Spinal cord (tissue), 10 donors: ENCODE measurements around the gene TMEM171. TPM values are rescaled to one million over a fixed set of nuclear protein-coding genes. Genes with fewer than 3 reads are reported as not detected.
A peak's percentile ranks its signal among the peaks of the same experiment; 100 is the strongest.

Experiments used
- DNase-seq, 6 donors: peaks; one replicate each; pipeline versions ENCODE4 v3.0.0 to v3.0.0-alpha.2; 2013 to 2015; ENCODE audit warnings: low spot score in 6 of 6, low read depth in 4 of 6
- H3K27ac ChIP-seq: one replicate; pipeline ENCODE4 v1.5.1; 2013; ENCODE audit warnings: low read depth, low read length, control low read depth
- H3K27me3 ChIP-seq: one replicate; pipeline ENCODE4 v1.6.1; 2013; ENCODE audit warnings: low read length; ENCODE audit not compliant: control insufficient read depth, insufficient read depth
- H3K36me3 ChIP-seq: one replicate; pipeline ENCODE4 v1.6.1; 2013; ENCODE audit warnings: low read length; ENCODE audit not compliant: control insufficient read depth, insufficient read depth
- H3K4me1 ChIP-seq: one replicate; pipeline ENCODE4 v1.6.1; 2013; ENCODE audit warnings: low read length; ENCODE audit not compliant: control insufficient read depth, insufficient read depth
- H3K4me3 ChIP-seq: one replicate; pipeline ENCODE4 v1.5.1; 2013; ENCODE audit warnings: low read depth, low read length, control low read depth
- H3K9me3 ChIP-seq: one replicate; pipeline ENCODE4 v1.6.1; 2013; ENCODE audit warnings: low read length; ENCODE audit not compliant: control insufficient read depth, insufficient read depth
- WGBS: methylation state at CpG from one replicate; pipeline ENCODE4 v1.1.5; 2013; ENCODE audit warnings: missing lambda C conversion rate; ENCODE audit not compliant: insufficient coverage; 5-methylcytosine and 5-hydroxymethylcytosine counted together
- polyA plus RNA-seq, 2 donors: library from polyadenylated mRNA; unstranded; fragments of 120-200 nt; gene quantifications; one replicate each; pipeline ENCODE4 v1.2.1, GENCODE V29; 2013; ENCODE audit not compliant: insufficient read length in 2 of 2
- total RNA-seq, 2 donors: library from RNA; depleted of rRNA in 1 of 2; stranded (reverse); fragments of 120-200 nt in 1 of 2; fragments of >200 nt in 1 of 2; gene quantifications; one replicate each; pipeline versions ENCODE4 v1.2.3 to v1.2.4, GENCODE V29; 2013 to 2014
- donor health status: healthy.

TMEM171 gene
- total and polyA plus RNA-seq, 4 donors = 0.20 to 1.4 (median 0.83) TPM

GRCh38 chr5:73143716-73144115, 23.3 kb downstream of the TMEM171 start:
- DNase-seq = no peak
- no peaks in the 10 kb centered on the region for H3K4me1 ChIP-seq
- no peak overlapping the region for H3K4me3 ChIP-seq
- no peak overlapping the region for H3K27ac ChIP-seq
- WGBS = 92% methylated on average over 4 of the region's 6 CpGs
- H3K27me3 ChIP-seq = no peaks in the 10 kb centered on the region
- H3K9me3 ChIP-seq = no peaks in the 10 kb centered on the region
- H3K36me3 ChIP-seq = no peaks in the 10 kb centered on the region

GRCh38 chr5:73149540-73149939, 29.2 kb downstream of the TMEM171 start:
- Histone ChIP-seq H3K4me3 (no peak overlapping the region), H3K9me3 (no peaks in the 10 kb centered on the region), H3K4me1 (no peaks in the 10 kb centered on the region), H3K27me3 (no peaks in the 10 kb centered on the region), H3K27ac (no peak overlapping the region), H3K36me3 (no peaks in the 10 kb centered on the region)
- WGBS = no CpG with 5 or more reads among the region's 3 CpGs
- DNase-seq = no peak

GRCh38 chr5:73150876-73151275, 30.5 kb downstream of the TMEM171 start:
- Histone ChIP-seq H3K4me3 (no peak overlapping the region), H3K36me3 (no peaks in the 10 kb centered on the region), H3K27ac (no peak overlapping the region), H3K4me1 (peaks cover 4% of the 10 kb centered on the region), H3K9me3 (no peaks in the 10 kb centered on the region), H3K27me3 (no peaks in the 10 kb centered on the region)
- DNase-seq = no peak
- 74% methylated on average over 5 of the region's 7 CpGs for WGBS

GRCh38 chr5:73151766-73152410, 31.5 kb downstream of the TMEM171 start:
- no peak overlapping the region for H3K4me3 ChIP-seq
- H3K27ac ChIP-seq = no peak overlapping the region
- 63% methylated on average over 2 of the region's 5 CpGs for WGBS
- no peaks in the 10 kb centered on the region for H3K9me3 ChIP-seq
- DNase-seq = peak in 2 of 6 donors; percentile 5 to 85
- peaks cover 4% of the 10 kb centered on the region for H3K4me1 ChIP-seq
- H3K27me3 ChIP-seq = no peaks in the 10 kb centered on the region
- H3K36me3 ChIP-seq = no peaks in the 10 kb centered on the region

GRCh38 chr5:73152411-73153388, 32.3 kb downstream of the TMEM171 start:
- H3K27ac ChIP-seq = no peak overlapping the region
- WGBS = 85% methylated on average over 9 of the region's 14 CpGs

GRCh38 chr5:73153513-73153912, 33.1 kb downstream of the TMEM171 start:
- 81% methylated on average over 6 of the region's 7 CpGs for WGBS
- Histone ChIP-seq H3K27me3 (no peaks in the 10 kb centered on the region), H3K4me3 (no peak overlapping the region), H3K36me3 (no peaks in the 10 kb centered on the region), H3K4me1 (peaks cover 4% of the 10 kb centered on the region), H3K27ac (no peak overlapping the region), H3K9me3 (no peaks in the 10 kb centered on the region)
- DNase-seq = no peak

More at GRCh38 chr5:73152411-73153388, 32.3 kb downstream of the TMEM171 start:
- Histone ChIP-seq H3K4me1 (peaks cover 4% of the 10 kb centered on the region), H3K4me3 (no peak overlapping the region), H3K36me3 (no peaks in the 10 kb centered on the region), H3K27me3 (no peaks in the 10 kb centered on the region), H3K9me3 (no peaks in the 10 kb centered on the region)
- no peak for DNase-seq

GRCh38 chr5:73154208-73155006, 34.0 kb downstream of the TMEM171 start:
- no peak for DNase-seq
- WGBS = no CpG with 5 or more reads among the region's 5 CpGs

GRCh38 chr5:73155271-73156222, 35.2 kb downstream of the TMEM171 start:
- H3K4me1 ChIP-seq = peaks cover 4% of the 10 kb centered on the region
- no peaks in the 10 kb centered on the region for H3K36me3 ChIP-seq
- 61% methylated on average over 15 of the region's 18 CpGs for WGBS
- H3K9me3 ChIP-seq = no peaks in the 10 kb centered on the region
- no peaks in the 10 kb centered on the region for H3K27me3 ChIP-seq
- peak in 2 of 6 donors; percentile 30 to 45 for DNase-seq
- no peak overlapping the region for H3K4me3 ChIP-seq
- no peak overlapping the region for H3K27ac ChIP-seq

More at GRCh38 chr5:73154208-73155006, 34.0 kb downstream of the TMEM171 start:
- H3K27ac ChIP-seq = no peak overlapping the region
- H3K36me3 ChIP-seq = no peaks in the 10 kb centered on the region
- no peak overlapping the region for H3K4me3 ChIP-seq
- peaks cover 4% of the 10 kb centered on the region for H3K4me1 ChIP-seq
- H3K9me3 ChIP-seq = no peaks in the 10 kb centered on the region
- H3K27me3 ChIP-seq = no peaks in the 10 kb centered on the region
